Activated gamma-delta T cell (primary cell): ENCODE measurements around the gene CITED1.
A peak's percentile ranks its signal among the peaks of the same experiment; 100 is the strongest.

Experiments
- DNase-seq: peaks from one replicate; lab custom pipeline; 2025; lab: John Stamatoyannopoulos, UW

CITED1 gene

GRCh38 chrX:72270316-72270866 is 35.3 kb downstream of the CITED1 start:
- no peak for DNase-seq

- DNase-seq = no peak
Observed at GRCh38 chrX:72269671-72270251, 36.0 kb downstream of the CITED1 start.

- DNase-seq = no peak
Observed at GRCh38 chrX:72268597-72269365, 36.9 kb downstream of the CITED1 start.

GRCh38 chrX:72265263-72265662 is 40.5 kb downstream of the CITED1 start:
- DNase-seq = no peak

GRCh38 chrX:72262077-72262476 is 43.6 kb downstream of the CITED1 start:
- no peak for DNase-seq

- no peak for DNase-seq
Observed at GRCh38 chrX:72260448-72260847, 45.3 kb downstream of the CITED1 start.

GRCh38 chrX:72258174-72258573 is 47.5 kb downstream of the CITED1 start:
- DNase-seq = no peak

GRCh38 chrX:72255864-72256263 is 49.9 kb downstream of the CITED1 start:
- no peak for DNase-seq

- peak; percentile 5 for DNase-seq
Observed at GRCh38 chrX:72255445-72255844, 50.3 kb downstream of the CITED1 start.

- DNase-seq = no peak
Observed at GRCh38 chrX:72254816-72255215, 50.9 kb downstream of the CITED1 start.

GRCh38 chrX:72253686-72254085 is 52.0 kb downstream of the CITED1 start:
- DNase-seq = no peak
